NOMO-1 (cell line): ENCODE data around the gene HIVEP3.

Experiments used
- DNase-seq, 2 experiments: peaks; one replicate each; lab custom pipeline; 2025; ENCODE audit not compliant: unreplicated experiment in 2 of 2; lab: John Stamatoyannopoulos, UW

The HIVEP3 gene

GRCh38 chr1:41875487-41875886 is 43.2 kb downstream of the HIVEP3 start:
- DNase-seq = no peak

- no peak for DNase-seq
These were observed 43.8 kb downstream of the HIVEP3 start for GRCh38 chr1:41874903-41875411.

DNA sequence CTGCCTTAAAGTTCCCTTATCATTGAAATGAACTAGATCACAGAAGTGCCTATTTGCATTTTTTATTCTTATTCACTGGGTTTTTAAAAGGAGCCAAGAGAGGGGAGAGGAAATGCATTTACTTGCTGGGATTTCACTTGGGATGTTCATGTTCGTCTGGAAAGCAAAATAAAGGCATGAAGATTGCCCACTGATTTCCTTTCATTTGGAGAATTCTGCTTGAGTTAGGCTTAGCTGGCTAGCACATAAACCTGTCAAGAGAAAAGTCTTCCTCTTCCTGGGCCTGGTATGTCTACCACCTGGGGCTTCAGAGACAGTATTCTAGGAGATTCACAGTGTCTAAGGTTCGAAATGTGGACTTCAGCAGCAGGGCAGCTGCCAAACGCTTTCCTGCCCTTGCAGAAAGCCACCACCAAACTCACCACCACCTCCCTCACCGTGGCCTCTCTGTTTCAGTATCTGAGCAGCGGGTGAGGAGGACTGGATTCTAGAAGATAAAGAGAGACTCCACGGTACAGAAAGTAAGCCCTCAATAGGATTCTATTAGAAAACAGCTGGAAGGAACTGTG is 44.5 kb downstream of the HIVEP3 start:
- DNase-seq = no peak

- DNase-seq = peak; percentile 16 to 49
These were observed 46.6 kb downstream of the HIVEP3 start for GRCh38 chr1:41872074-41872473.

- peak; percentile 38 to 76 for DNase-seq
These were observed 48.6 kb downstream of the HIVEP3 start for GRCh38 chr1:41870076-41870562.

DNA sequence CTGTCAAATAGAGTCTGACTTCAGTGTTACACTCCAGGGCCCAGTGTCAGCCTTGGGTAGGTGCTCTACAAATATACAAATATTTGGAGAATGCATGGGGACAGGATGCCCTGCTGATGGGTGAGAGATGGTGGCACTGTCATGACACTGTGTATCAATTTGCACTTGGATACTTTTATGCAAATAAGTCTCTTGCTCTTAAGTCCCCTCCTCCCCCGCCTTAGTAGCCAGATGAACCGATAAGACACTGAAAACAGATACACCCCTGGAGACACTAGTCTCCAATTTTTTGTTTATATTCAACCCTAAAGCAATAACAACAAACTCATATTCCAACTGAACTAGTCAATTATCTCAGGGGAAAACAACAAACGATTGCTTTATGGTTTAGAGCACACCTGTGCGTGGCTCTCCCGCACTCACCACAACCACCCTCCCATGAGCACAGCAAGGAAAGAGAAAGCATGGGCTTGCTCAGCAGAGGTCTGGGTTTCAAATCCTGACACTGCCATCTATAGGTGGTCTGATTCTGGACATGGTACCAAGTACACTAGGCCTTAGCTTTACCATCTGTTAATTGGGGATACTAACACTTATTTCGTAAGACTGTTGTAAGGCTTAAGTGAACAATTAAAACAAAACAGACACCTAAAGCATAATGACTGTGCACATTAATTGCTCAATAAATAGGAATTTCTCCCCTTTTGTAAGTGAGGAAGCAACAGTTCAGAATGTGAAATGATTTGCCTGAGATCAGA is 50.3 kb downstream of the HIVEP3 start:
- DNase-seq = no peak

DNA sequence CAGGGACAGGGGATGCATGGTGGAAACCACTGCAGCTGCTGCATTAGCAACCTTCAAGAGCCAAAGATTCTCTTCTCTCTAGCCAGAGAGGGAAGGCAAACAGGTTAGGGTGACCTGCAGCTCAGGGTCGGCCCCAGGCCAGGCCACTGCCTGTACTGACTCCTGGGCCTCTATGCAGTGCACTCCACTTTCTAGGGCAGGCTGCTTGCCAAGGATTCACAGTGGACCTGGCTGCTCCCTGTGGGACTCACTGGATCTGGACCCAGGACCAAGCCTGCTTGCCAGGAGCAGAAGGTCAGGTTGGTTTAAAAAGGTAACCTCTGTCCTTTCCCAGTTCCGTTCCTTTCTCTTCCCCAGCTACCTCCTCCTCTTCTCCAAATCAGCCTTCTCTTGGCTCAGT is 52.4 kb downstream of the HIVEP3 start:
- no peak for DNase-seq

DNA sequence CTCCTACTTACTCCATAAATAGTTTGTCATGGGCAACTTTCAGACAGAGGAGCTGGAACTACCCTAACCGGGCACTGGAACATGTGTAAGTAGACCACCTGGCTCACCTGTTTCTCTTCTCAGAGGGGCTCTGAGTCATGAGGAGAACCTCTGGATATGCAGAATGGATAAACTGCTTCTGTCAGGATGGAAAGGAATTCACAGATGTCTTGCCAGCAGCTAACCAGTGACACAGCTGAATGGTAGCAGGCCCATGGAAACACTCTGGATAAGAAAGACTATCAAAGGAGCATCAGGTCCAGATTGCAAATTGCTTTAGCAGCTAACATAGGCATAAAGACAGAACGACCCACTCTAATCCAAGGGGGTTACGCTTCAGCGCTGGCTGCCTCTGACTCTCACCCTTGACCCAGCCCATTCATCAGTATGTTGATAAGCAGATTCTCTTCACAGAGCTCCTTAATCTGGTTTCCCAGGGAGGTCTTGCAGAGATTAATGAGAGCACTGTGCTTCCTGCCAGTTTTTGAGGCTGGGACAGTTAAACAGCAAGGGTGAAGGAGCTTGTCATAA is 54.2 kb downstream of the HIVEP3 start:
- no peak for DNase-seq

GRCh38 chr1:41863718-41864117 is 55.0 kb downstream of the HIVEP3 start:
- DNase-seq = no peak

DNA sequence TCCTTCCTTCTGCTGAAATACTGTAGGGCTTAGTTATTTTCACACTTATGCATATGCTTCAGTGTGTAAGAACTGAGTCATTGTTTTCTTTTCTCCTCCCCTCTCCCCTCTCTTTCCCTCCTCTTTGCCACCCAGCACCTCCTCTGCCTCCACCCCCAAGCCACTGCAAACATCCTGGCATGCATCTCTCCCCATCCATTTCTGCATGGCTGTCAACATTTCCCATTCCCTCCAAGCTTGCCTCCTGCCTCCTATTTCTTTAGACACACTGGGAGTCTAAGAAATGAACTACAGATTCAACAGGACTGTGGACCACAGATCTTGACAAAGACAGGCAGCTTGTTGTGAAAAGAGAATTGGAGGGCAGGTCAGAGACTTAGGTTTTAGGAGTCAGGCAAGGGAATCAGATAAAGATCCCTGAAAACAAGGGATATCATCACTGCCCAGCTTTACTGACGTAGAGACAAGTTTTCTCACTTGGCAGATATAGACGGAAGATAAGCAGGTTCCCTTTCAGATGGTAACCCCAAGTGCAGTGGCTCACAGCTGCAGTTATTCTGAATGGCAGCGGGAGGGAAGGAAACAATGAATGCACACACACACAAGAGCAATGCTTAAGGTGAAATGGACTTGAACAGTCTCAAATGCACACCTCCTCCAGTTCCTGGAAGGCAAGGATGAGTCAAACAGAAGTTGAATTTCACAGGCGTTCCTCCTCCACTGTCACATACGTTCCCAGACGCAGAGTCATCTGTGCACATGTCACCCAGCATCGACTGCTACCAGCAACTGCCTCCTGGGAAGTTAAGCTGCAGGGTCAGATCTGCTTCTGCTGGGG is 56.1 kb downstream of the HIVEP3 start:
- no peak for DNase-seq

DNA sequence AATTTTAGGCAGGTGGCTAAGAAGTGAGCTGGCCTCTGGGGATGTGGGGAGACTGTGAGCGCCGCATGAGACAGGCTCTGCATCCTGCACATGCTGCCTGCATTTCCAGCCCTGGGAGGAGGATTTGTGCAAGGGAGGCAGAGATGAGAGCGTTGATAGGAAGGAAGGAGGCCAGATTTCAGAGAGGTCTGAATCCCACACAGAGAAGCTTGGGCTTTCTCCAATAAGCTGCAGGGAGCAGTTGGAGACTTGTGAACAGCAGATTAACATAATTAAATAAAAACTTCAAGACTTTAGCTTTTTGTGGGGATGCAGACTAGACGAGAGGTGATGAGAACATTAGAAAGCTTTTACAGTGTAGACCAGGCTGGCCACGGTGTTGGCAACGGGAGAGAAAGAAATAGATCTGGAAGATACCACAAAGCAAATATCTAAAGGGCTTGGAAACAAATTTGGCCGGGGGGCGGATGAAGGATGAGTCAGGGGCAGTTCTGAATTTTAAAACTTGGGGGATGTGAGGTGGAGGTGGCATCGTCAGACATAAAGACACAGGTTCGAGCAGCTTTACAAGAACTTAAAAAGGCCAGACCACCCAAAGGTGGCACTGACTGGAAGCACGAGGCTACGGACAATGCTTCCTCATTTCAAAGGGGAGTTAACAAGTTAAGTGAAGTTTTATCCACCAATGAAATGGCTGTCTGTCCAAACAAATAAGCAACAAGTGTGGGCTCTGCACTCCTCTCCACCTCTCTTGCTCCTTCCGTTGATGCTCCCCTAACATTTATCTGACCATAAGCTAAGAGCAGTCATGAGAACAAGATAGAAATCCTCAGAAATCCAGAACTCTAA is 57.0 kb downstream of the HIVEP3 start:
- peak in 1 of 2 experiments; percentile 33 for DNase-seq

GRCh38 chr1:41860771-41861170 is 58.0 kb downstream of the HIVEP3 start:
- DNase-seq = no peak

DNA sequence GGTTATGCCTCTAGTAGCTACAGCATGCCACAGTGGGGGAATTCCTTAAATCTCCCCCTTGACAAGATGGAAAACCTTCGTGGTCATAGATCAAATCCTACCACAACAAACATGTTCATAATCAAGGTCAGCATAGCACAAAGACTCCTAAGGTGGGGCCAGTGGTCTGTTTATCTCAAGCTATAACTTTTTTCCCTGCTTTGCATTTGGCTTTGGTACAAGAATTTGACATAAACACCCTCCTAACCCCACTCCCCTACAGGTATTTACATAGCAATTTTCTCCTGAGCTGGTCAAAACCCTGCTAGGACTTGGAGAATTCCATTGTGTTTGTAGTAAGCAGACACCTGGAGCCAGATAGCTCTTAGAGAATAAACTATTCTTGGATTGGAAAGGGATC is 58.5 kb downstream of the HIVEP3 start:
- no peak for DNase-seq

- DNase-seq = peak; percentile 79 to 82
These were observed 59.0 kb downstream of the HIVEP3 start for GRCh38 chr1:41859686-41860085.

GRCh38 chr1:41856944-41857285 is 61.8 kb downstream of the HIVEP3 start:
- no peak for DNase-seq

GRCh38 chr1:41856151-41856943 is 62.4 kb downstream of the HIVEP3 start:
- no peak for DNase-seq

DNA sequence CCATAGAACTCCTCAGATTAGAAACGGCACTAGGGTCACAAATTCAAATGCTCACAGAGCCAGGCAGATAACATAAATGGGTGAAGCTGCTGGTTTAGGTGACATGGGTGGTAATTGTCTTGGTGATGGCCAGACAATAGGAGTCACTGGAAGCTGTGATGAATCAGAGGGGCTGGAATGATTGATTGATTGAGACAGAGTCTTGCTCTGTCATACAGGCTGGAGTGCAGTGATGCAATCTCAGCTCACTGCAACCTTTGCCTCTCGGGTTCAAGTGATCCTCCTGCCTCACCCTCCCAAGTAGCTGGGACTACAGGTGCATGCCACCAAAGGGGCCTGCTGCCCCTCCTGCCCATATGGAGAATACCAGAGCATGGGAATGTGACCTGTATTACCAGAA is 63.0 kb downstream of the HIVEP3 start:
- DNase-seq = no peak

DNA sequence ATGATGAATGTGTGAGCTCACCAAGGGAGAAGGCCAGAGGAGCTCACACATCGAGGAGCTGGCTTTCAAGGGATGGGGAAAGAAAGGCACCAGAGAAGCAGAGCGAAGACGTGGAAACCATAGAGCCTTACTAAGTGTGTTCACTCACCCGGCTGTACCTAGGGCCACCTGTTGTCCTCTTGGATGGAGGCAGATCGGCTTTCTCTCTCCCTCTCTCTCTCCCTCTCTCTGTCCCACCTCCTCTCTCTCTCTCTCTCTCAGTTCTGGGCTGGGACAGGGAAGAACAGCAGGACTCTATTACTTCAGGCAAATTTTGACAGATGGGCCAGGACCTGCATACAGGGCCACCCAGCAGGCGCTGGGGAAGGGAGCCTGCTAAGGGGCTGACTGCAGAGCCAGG is 64.8 kb downstream of the HIVEP3 start:
- DNase-seq = no peak

DNA sequence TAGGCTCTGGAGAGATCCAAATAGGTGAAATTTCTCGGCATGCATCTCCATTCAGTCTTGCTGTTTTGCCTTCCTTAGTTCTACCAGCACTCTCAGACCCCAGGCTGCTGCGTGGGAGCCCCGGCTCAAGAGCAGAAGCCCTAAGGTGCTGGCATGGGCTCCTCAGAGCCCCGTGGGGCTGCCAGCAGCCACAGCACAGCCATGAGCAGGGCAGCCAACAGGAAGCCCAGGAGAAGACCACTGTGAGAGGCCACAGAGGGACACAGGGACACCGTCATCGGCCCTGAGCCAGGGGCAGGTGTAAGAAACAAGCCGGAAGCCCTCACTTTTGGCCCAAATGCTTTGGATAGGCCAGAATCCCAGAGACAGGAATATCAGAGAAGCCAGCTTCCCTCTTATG is 66.6 kb downstream of the HIVEP3 start:
- DNase-seq = no peak
